Colon (tissue), 2 donors: ENCODE data around the gene ADGRA3.
"Not testable (repeated sequence)": the region's sequence is repeated elsewhere in the genome, so short reads cannot be mapped to it uniquely, and the experiment has no call there.

ENCODE experiments used
- FAIRE-seq: peaks from 2 replicates; lab custom pipeline; 2012; peaks lifted over from hg19 to GRCh38; lab: Jason Lieb, UNC
- donor health status: control.
- donor health status: control.

Gene ADGRA3

GRCh38 chr4:22435652-22436051, 80.2 kb downstream of the ADGRA3 start:
- FAIRE-seq, result no peak

GRCh38 chr4:22434895-22435294, 81.0 kb downstream of the ADGRA3 start:
- FAIRE-seq, result no peak

DNA sequence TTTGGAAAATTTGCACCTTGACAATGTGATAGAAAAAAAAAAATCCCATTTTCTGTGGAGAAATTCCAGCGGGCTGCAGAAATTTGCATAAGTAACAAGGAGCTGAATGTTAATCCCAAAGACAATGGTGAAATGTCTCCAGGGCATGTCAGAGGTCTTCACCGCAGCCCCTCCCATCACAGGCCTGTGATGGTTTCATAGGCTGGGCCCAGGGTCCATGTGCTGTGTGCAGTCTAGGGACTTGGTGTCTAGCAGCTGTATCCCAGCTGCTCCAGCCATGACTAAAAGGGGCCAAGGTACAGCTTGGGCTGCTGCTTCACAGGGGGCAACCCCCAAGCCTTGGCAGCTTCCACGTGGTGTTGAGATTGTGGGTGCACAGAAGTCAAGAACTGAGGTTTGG, 85.2 kb downstream of the ADGRA3 start:
- FAIRE-seq, result no peak

- no peak for FAIRE-seq
These were observed 87.4 kb downstream of the ADGRA3 start for GRCh38 chr4:22428441-22428840.

GRCh38 chr4:22427675-22428074, 88.2 kb downstream of the ADGRA3 start:
- no peak for FAIRE-seq

- no peak for FAIRE-seq
These were observed 95.6 kb downstream of the ADGRA3 start for GRCh38 chr4:22420291-22420690.

- FAIRE-seq, result no peak
These were observed 98.5 kb downstream of the ADGRA3 start for GRCh38 chr4:22417408-22417807.

- no peak for FAIRE-seq
These were observed 99.5 kb downstream of the ADGRA3 start for GRCh38 chr4:22416403-22416802.

- no peak for FAIRE-seq
These were observed 101.0 kb downstream of the ADGRA3 start for GRCh38 chr4:22414833-22415232.

DNA sequence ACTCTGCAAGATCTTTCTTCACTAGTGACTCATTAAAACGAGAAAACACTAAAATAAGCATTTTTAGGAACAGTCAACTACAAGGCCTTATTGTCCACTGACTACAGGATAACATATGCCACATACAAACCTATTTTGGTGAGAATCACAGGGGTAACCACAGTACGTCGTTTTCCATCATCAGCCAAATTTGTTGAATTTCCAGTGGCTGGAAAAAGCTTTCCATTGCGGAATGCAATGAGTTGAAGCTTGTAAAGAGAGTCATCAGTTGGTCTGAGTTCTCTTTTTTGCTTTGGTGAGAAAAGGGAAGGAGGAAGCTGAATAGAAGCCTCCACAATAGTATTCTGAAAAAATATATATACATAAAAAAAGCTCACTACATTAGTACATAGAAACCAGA, 102.4 kb downstream of the ADGRA3 start:
- FAIRE-seq, result no peak

DNA sequence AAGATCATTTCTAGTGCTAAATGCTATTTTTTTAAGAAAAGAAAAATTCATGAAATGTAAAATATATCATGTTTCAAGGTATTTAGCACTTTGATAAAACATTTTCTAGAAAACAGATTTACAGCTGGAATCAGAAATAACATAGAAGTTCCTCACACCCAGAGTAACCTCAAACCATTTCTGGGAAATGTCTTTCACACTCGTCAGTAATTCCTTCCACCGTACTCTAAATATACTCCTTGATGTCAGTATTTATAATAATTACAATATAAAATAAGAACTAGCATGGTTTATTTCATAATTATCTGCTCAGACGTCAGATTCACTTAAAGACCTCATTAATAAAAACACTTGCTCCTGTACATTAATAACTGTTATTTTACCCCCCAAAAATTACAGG, 103.9 kb downstream of the ADGRA3 start:
- no peak for FAIRE-seq

DNA sequence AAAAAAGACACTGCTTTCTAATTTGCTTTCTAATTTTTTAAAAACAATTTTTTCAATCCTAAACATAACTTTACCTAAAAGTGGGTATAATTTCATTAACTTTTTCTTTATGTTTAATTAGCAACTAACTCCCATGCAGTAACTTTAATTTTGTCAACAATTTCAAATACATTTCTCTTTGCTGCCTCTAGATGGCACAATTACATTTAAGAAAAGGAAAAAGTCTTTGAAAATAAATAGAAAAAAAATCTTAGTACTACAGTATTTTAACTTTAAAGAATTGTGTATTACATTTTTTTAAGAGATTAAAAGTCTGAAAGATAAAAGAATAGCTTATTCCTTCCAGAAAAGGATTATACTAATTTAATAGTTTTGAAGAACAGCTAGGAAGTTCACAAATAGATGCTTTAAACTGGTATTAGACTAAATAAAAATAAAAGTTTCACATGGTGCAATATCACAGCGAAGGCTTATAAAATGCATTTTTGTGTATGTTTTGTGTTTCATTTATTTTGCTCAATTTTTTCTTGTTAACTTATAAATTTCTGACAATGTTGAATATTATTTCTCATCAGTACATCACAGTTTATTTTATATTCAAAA, 105.1 kb downstream of the ADGRA3 start:
- peak; percentile 97 for FAIRE-seq

- no peak for FAIRE-seq
These were observed 107.4 kb downstream of the ADGRA3 start for GRCh38 chr4:22408474-22408873.

- no peak for FAIRE-seq
These were observed 108.5 kb downstream of the ADGRA3 start for GRCh38 chr4:22407361-22407760.

DNA sequence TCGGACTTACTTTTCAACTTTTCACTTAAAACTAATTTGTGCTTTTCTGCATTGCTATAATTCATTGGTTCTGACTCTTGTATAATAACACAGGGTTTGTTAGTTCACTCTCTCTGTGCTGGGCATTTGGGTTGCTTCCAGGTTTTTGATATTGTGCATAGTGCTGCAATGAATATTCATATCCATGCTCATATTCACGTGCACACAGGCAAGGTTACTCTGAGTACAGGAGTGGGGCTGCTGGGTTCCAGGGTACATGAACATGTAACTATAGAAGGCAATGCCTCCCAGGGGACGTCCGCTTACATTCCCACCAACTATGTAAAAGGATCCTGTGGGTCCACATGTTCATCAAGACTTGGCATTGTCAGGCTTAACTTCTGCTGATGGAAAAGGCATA, 117.2 kb downstream of the ADGRA3 start:
- no peak for FAIRE-seq

DNA sequence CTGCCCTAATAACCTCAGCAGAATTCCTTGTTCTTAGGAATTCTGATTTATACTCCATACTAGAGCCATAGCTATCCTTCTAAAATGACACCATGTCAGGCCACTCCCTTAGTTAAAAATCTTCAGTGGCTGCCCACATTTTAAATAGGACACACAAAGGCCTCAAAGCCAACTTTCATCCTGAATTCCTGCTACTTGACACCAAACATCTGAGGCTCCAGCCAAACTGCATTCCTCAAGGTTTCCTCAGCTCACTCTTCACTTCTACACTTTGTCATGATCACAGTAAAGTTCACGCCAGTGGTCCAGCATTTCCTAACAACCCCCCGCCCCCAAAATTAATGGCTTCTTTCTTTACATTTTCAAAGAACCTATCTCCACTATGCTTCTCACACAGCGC, 124.3 kb downstream of the ADGRA3 start:
- FAIRE-seq, result no peak

GRCh38 chr4:22389240-22389870, 126.5 kb downstream of the ADGRA3 start:
- peak; percentile 69 for FAIRE-seq

DNA sequence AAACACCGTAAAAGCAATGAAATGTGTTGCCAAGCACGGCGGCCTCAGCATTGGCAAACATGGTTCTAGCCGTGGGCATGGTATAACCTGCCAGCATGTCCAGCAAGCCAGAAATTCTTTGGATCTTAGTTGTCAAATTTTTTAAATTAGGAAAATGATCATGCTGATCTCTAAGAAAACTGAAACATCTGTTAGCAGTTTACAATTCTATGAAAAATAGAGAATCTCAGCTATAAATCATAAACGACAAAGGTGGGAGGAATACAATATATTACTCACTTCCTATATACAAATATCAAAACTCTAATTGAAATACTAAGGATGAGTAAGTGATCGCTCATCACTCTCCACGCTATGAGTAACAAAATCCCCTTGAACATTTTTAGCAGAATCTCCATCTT, 130.3 kb downstream of the ADGRA3 start:
- FAIRE-seq, result no peak

- FAIRE-seq, result peak; percentile 85
These were observed 131.7 kb downstream of the ADGRA3 start for GRCh38 chr4:22384154-22384553.

DNA sequence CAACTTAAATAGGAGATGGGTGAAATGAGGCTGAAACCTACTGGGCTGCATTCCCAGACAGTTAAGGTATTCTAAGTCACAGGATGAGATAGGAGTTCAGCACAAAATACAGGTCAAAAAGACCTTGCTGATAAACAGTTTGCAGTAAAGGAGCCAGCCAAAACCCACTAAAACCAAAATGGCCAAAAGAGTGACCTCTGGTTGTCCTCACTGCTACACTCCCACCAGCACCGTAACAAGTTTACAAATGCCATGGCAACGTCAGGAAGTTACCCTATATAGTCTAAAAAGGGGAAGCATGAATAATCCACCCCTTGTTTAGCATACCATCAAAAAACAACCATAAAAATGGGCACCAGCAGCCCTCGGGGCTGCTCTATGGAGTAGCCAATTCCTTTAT, 133.7 kb downstream of the ADGRA3 start:
- not testable (repeated sequence) for FAIRE-seq

GRCh38 chr4:22372986-22373385, 142.9 kb downstream of the ADGRA3 start:
- FAIRE-seq, result no peak

DNA sequence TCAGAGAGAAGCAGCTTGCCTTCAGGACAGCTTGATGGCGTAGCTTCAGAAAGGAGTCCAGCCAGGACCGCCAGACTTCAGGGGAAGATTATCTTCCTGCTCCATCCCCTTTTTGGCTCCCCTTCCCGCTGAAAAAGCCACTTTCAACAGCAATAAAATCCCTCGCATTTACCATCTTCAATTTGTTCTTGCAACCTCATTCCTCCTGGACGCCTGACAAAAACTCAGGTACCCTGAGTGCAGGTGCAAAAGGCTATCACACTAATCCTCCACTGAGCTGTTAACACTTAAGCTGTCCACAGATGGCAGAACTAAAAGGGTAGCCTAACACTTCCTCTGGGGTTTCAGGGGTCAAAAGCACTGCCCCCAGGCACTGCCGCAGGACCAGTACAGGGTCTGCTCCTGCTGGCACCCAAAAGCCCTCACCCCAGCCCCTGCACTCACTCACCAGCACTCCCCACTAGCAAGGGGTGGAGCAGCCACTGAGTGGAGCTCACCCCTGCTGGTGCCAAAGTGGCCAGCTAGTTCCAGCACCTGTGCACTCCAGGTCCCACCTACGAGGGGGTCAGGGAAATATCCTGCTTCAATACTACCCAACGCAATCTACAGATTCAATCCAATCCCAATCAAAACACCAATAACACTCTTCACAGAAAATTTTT, 145.8 kb downstream of the ADGRA3 start:
- FAIRE-seq, result no peak

DNA sequence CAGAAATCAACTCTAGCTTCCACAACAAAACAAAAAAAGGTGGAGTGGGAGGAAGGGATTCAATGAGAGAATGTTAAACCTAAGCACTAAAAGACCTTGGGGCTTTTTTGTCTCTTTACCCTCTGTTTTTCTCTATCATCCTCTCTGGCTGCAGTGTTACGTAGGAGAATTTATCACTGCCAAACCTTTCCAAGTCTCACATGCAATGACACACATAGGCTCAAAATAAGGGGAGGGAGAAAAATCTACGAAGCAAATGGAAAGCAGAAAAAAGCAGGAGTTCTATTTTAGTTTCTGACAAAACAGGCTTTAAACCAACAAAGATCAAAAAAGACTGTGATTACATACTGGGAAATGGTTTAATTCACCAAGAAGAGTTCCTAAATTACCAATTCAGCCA, 152.1 kb downstream of the ADGRA3 start:
- FAIRE-seq, result no peak

GRCh38 chr4:22363036-22363435, 152.8 kb downstream of the ADGRA3 start:
- FAIRE-seq, result no peak
